ENCODE measurements around the gene PIGQ. TPM values are rescaled to one million over a fixed set of nuclear protein-coding genes. Genes with fewer than 3 reads are reported as not detected.

The PIGQ gene
- total and polyA plus RNA-seq, 2 of the 8 experiments (the other 6 are each of a cell fraction or from before 2014, with no cell fraction given): 36.0 to 49.2 TPM

DNA sequence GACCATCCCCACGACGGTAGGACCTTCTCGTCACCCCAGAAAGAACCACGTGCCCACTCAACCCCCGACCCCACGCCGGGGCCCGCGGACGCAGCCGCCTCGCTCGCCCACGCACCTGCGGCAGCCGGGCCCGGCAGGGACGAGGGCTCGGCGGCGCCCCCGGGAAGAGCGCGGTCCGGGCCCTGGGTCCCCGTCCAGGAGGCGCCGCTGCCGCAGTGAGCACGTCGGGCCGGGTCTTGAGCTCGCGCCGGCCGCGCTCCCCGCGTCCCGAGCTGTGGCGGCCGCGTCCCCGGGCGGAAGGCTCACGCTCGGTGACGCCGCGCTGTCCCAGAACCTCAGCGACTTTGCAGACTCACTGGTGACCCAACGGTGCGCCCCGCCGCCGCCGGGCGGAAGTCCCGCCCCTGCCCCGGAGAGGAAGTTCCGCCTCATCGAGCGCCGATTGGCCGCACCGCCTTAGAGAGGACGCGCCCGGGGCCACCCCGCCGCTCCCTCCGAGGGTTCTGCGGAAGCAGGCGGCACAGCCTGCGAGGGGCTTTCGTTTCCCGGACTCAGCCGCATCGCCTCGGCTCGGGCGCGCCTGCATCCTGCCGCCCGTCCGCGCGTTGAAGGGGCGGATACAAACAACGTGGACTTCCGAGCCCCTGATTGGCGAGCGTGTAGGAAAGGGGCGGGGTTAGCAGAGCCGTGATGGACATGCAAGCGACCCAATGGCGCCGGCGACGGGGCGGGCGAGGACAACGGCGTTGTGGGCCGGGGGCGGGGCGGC is 19.3 kb downstream of the PIGQ start (continued):
- no peak for TF ChIP-seq CHD7 (IDR thresholded peaks at IDR 0.05; ENCODE audit: insufficient replicate concordance, low read length)
- peak; percentile 60; the same call in 1 of the 2 replicates for TF ChIP-seq TBP (IDR thresholded peaks at IDR 0.05; ENCODE audit: low read depth, low read length)
- no peak for TF ChIP-seq CBX5 (IDR thresholded peaks at IDR 0.05; ENCODE audit: low read depth, low read length)
- TF ChIP-seq NRF1 (IDR thresholded peaks at IDR 0.05; ENCODE audit: low read depth, low read length): no peak
- no peak for TF ChIP-seq JUND (IDR thresholded peaks at IDR 0.05; ENCODE audit: low read length)
- TF ChIP-seq RXRA (IDR thresholded peaks at IDR 0.05; ENCODE audit: insufficient read depth, low read depth, low read length): no peak
- no peak for TF ChIP-seq HDAC6 (IDR thresholded peaks at IDR 0.05; ENCODE audit: low read depth, low read length)
- no peak for TF ChIP-seq ZNF274 (IDR thresholded peaks at IDR 0.05; ENCODE audit: borderline replicate concordance, extremely low read depth, low read length)
- no peak for TF ChIP-seq KDM5A (IDR thresholded peaks at IDR 0.05; ENCODE audit: low read length)
- TF ChIP-seq RNF2 (IDR thresholded peaks at IDR 0.05; ENCODE audit: borderline replicate concordance, low read depth, low read length, missing control alignments, poor library complexity, severe bottlenecking): no peak

Measured in H1 (cell line).